HG03378 (cell line): ENCODE results near the gene PNMT.
"Not testable (repeated sequence)": the region's sequence is repeated elsewhere in the genome, so short reads cannot be mapped to it uniquely, and the experiment has no call there.

Source experiments
- ATAC-seq: cut with Tn5 transposase; IDR thresholded peaks from one replicate; pipeline ENCODE4 v1.9.1; 2021; ENCODE audit warnings: mild to moderate bottlenecking, moderate library complexity; ENCODE audit not compliant: unreplicated experiment

Gene PNMT

DNA sequence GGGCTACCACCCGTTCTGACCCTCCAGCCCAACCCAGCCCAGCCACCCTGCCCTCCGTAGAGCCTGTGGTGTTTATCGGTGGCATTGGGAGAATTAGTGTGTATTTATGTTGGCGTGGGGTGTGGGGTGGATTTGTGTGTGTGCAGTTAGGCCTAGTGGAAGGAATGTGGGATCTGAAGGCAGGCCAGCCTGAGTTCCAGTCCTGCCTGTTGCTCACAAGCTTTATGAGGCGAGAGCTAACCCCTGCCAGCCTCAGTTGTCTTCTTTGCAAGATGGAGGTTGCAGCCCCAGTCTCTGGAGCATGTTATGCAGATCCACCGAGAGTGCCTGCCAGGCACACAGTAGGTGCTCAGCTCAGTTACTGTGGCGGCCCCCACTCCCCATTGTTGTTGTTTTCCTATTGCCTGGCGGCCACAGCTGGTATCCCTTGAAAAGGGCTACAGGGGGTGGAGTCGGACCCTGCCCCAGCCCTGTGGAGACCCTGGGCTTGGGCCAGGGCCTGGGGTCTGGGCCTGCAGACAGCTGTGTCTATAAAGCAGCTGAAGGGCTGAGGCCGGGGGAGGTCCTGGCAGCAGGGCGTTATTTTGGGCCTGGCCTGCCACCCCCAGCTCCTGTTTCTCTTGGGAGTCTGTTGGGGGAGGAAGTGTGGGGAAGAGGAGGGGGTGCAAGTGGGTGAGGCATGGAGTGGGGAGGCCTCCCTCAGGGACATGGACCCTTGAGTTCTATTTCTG, 36.7 kb downstream of the PNMT start:
- no peak for ATAC-seq

GRCh38 chr17:39705786-39706348, 37.6 kb downstream of the PNMT start:
- no peak for ATAC-seq

DNA sequence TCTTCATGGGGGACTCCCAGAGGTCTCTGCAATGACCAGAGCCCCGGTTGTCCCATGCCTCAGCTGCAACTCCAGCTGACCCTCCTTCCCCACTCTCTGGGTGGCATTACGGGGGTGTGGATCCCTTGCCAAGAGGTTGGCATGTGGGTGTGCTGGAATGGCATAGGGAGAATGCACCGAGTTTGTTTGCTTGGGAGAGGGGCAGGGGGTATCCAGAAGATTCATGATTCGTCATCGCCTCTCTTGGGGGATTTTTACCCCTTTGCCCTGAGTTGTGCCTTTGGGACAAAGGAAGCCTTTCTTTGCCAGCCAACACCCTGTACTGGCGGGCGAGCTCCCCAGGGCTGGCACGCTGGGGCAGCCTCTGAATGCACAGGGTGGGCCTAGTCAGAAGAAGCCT, 38.1 kb downstream of the PNMT start:
- no peak for ATAC-seq

- no peak for ATAC-seq
Measured at GRCh38 chr17:39706921-39707337, 38.7 kb downstream of the PNMT start.

GRCh38 chr17:39709319-39709997, 41.2 kb downstream of the PNMT start:
- ATAC-seq, result no peak

DNA sequence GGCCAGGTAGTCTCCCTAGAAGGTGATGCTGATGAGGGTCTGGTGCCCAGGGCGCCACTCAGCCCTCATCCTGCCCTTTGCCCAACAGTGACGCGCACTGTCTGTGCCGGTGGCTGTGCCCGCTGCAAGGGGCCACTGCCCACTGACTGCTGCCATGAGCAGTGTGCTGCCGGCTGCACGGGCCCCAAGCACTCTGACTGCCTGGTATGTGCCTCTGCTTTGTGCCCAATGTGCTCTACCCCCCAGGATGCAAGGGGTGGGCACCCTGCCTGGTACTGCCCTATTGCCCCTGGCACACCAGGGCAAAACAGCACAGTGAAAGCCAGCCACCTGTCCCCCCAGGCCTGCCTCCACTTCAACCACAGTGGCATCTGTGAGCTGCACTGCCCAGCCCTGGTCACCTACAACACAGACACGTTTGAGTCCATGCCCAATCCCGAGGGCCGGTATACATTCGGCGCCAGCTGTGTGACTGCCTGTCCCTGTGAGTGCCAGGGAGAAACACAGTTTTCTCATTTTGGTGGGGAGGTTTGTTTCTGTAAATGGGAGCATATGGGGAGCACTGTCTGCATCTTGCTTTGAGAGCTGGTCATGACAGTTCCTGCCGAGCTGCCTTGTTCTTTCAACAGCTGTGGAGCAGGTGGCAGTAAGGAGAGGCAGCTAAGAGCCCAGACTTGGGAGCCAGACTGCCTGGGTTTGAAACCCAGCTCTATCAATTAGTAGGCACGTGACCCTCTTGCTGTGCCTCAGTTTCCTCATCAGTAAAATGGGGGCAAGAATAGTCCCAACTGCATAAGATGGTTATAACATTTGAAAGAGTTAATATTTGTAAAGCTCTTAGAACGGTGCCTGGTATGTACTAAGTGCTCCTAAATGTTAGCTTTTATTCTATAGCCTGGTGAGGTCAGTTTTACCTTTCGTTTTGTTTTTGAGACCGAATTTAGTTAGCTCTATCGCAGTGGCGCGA, 42.0 kb downstream of the PNMT start:
- ATAC-seq, result no peak

DNA sequence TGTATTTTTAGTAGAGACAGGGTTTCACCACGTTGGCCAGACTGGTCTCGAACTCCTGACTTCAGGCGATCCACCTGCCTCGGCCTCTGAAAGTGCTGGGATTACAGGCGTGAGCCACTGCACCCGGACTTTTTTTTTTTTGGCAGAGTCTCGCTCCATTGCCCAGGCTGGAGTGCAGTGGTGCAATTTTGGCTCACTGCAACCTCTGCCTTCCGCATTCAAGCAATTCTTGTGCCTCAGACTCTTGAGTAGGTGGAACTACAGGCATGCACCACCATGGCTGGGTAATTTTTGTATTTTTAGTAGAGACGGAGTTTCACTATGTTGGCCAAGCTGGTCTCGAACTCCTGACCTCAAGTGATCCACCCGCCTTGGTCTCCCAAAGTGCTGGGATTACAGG, 42.8 kb downstream of the PNMT start:
- ATAC-seq, result not testable (repeated sequence)

GRCh38 chr17:39711851-39712250, 43.6 kb downstream of the PNMT start:
- no peak for ATAC-seq

GRCh38 chr17:39714234-39714633, 46.0 kb downstream of the PNMT start:
- ATAC-seq, result no peak

- ATAC-seq, result no peak
Measured at GRCh38 chr17:39715375-39716072, 47.3 kb downstream of the PNMT start.

- ATAC-seq, result no peak
Measured at GRCh38 chr17:39716073-39716818, 48.0 kb downstream of the PNMT start.

DNA sequence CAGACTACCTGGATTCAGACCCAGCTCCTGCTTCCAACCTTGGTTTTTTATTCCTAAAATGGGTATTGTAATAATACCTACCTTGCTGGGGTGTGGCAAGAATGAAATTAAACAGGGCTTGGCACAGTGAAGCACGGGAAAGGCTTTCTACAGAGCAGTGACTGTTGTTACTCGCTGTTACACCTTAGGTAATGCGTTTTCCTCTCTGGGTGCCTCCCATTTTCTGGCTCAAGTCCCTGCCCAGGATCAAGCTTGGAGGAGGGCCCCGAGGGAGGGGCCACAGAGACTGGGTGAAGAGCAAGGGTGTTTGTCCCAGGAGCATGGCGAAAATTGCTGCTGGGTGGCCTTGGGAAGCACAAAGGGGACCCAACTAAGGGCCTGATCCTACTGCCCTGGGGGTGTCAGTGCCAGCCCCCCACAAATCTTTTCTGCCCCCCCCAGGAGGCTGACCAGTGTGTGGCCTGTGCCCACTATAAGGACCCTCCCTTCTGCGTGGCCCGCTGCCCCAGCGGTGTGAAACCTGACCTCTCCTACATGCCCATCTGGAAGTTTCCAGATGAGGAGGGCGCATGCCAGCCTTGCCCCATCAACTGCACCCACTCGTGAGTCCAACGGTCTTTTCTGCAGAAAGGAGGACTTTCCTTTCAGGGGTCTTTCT, 48.8 kb downstream of the PNMT start:
- ATAC-seq, result no peak

DNA sequence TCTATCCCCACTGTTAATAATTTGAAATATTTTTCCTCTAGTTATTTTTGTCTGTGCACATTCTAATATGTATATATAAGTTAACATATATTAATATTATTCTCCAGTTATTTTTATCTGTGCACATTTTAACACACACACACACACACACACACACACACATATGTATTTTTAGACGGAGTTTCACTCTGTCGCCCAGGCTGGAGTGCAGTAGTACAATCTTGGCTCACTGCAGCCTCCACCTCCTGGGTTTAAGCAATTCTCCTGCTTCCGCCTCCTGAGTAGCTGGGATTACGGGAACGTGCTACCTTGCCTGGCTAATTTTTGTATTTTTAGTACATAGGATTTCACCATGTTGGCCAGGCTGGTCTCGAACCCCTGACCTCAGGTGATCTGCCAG, 49.4 kb downstream of the PNMT start:
- no peak for ATAC-seq

GRCh38 chr17:39719563-39720355, 51.5 kb downstream of the PNMT start:
- no peak for ATAC-seq
